KOPT-K1 (cell line): ENCODE measurements around the gene CEL.
"Not testable (repeated sequence)": the region's sequence is repeated elsewhere in the genome, so short reads cannot be mapped to it uniquely, and the experiment has no call there.

Experiments
- H3K27ac ChIP-seq: fragments of 200-600 bp; sonication (generic); 2 replicates; pipeline ENCODE4 v1.5.1; 2016; ENCODE audit warnings: antibody characterized with exemption, mild to moderate bottlenecking, low read depth, low read length; ENCODE audit not compliant: poor library complexity, severe bottlenecking
- H3K36me3 ChIP-seq: fragments of 200-600 bp; sonication (generic); 2 replicates; pipeline ENCODE4 v1.5.1; 2017; ENCODE audit warnings: antibody characterized with exemption, mild to moderate bottlenecking, low read length, moderate library complexity; ENCODE audit not compliant: insufficient read depth
- H3K9me3 ChIP-seq: fragments of 200-600 bp; sonication (generic); 2 replicates; pipeline ENCODE4 v1.5.1; 2017; ENCODE audit warnings: antibody characterized with exemption, low read length, mild to moderate bottlenecking; ENCODE audit not compliant: insufficient read depth, poor library complexity, severe bottlenecking

The CEL gene

GRCh38 chr9:133066181-133066983 lies 4.6 kb downstream of the CEL start:
- no peaks in the 10 kb centered on the region for H3K9me3 ChIP-seq
- no peak overlapping the region for H3K27ac ChIP-seq
- H3K36me3 ChIP-seq, result peaks cover 17% of the 10 kb centered on the region; the same call in 1 of the 2 replicates

GRCh38 chr9:133067006-133067405 lies 5.2 kb downstream of the CEL start:
- peaks cover 17% of the 10 kb centered on the region; the same call in 1 of the 2 replicates for H3K36me3 ChIP-seq
- H3K27ac ChIP-seq, result no peak overlapping the region
- H3K9me3 ChIP-seq, result no peaks in the 10 kb centered on the region

- H3K27ac ChIP-seq, result no peak overlapping the region
- peaks cover 17% of the 10 kb centered on the region; the same call in 1 of the 2 replicates for H3K36me3 ChIP-seq
- no peaks in the 10 kb centered on the region for H3K9me3 ChIP-seq
Measured at GRCh38 chr9:133067813-133068212, 6.0 kb downstream of the CEL start.

- not testable (repeated sequence) for H3K27ac ChIP-seq, H3K9me3 ChIP-seq
- H3K36me3 ChIP-seq, result peaks cover 17% of the 10 kb centered on the region; the same call in 1 of the 2 replicates
Measured at GRCh38 chr9:133068431-133068830, 6.7 kb downstream of the CEL start.

- H3K27ac ChIP-seq, H3K36me3 ChIP-seq, H3K9me3 ChIP-seq: not testable (repeated sequence)
Measured at GRCh38 chr9:133070500-133070961, 8.8 kb downstream of the CEL start.

- H3K9me3 ChIP-seq, H3K27ac ChIP-seq, H3K36me3 ChIP-seq: not testable (repeated sequence)
Measured at GRCh38 chr9:133070985-133071384, 9.2 kb downstream of the CEL start.

- no peaks in the 10 kb centered on the region for H3K9me3 ChIP-seq
- no peak overlapping the region for H3K27ac ChIP-seq
Measured at GRCh38 chr9:133071484-133072150, 9.8 kb downstream of the CEL start.

GRCh38 chr9:133072210-133072609 lies 10.4 kb downstream of the CEL start:
- H3K9me3 ChIP-seq, H3K36me3 ChIP-seq, H3K27ac ChIP-seq: not testable (repeated sequence)

More at GRCh38 chr9:133071484-133072150, 9.8 kb downstream of the CEL start:
- H3K36me3 ChIP-seq, result peaks cover 8% of the 10 kb centered on the region; the same call in 1 of the 2 replicates

GRCh38 chr9:133073086-133074014 lies 11.6 kb downstream of the CEL start:
- no peaks in the 10 kb centered on the region for H3K9me3 ChIP-seq
- no peaks in the 10 kb centered on the region for H3K36me3 ChIP-seq
- no peak overlapping the region for H3K27ac ChIP-seq

- H3K9me3 ChIP-seq, result no peaks in the 10 kb centered on the region
Measured at GRCh38 chr9:133074111-133074651, 12.4 kb downstream of the CEL start.

GRCh38 chr9:133075925-133076630 lies 14.3 kb downstream of the CEL start:
- Histone ChIP-seq H3K9me3 (no peaks in the 10 kb centered on the region), H3K27ac (no peak overlapping the region), H3K36me3 (no peaks in the 10 kb centered on the region)

More at GRCh38 chr9:133074111-133074651, 12.4 kb downstream of the CEL start:
- Histone ChIP-seq H3K36me3 (no peaks in the 10 kb centered on the region), H3K27ac (no peak overlapping the region)

- Histone ChIP-seq H3K27ac (no peak overlapping the region), H3K36me3 (no peaks in the 10 kb centered on the region), H3K9me3 (no peaks in the 10 kb centered on the region)
Measured at GRCh38 chr9:133076691-133077090, 14.9 kb downstream of the CEL start.

GRCh38 chr9:133078486-133078885 lies 16.7 kb downstream of the CEL start:
- Histone ChIP-seq H3K36me3 (no peaks in the 10 kb centered on the region), H3K27ac (no peak overlapping the region), H3K9me3 (no peaks in the 10 kb centered on the region)

GRCh38 chr9:133080161-133080560 lies 18.4 kb downstream of the CEL start:
- Histone ChIP-seq H3K9me3 (no peaks in the 10 kb centered on the region), H3K36me3 (no peaks in the 10 kb centered on the region), H3K27ac (no peak overlapping the region)
